SK-N-SH (cell line): ENCODE measurements around the gene KIF13A.

Experiments
- CHD2 ChIP-seq: fragments of 150-350 bp; IDR thresholded peaks from 2 replicates; pipeline ENCODE4 v1.6.1; 2018; ENCODE audit warnings: low read length; ENCODE audit not compliant: partially characterized antibody
- EP300 ChIP-seq, 2 experiments: IDR thresholded peaks; 2 replicates each; pipeline versions ENCODE4 v1.4.0 to v1.6.1; 2012; ENCODE audit warnings: borderline replicate concordance in 1 of 2, low read depth in 1 of 2, low read length in 1 of 2
- EZH2phosphoT487 ChIP-seq: fragments of 200-600 bp; sonication (generic); IDR thresholded peaks from 2 replicates; pipeline ENCODE4 v1.6.1; 2017; ENCODE audit warnings: low read depth, mixed run types, mild to moderate bottlenecking, antibody characterized with exemption, moderate library complexity, borderline replicate concordance
- FOXJ3 ChIP-seq: sonication (generic); formaldehyde crosslinking; IDR thresholded peaks from 2 replicates; pipeline ENCODE4 v1.5.1; 2020; ENCODE audit warnings: mild to moderate bottlenecking, missing genetic modification reagents
- MXI1 ChIP-seq: IDR thresholded peaks from 2 replicates; pipeline ENCODE4 v1.6.1; 2012; ENCODE audit warnings: mild to moderate bottlenecking, low read depth, low read length, improper control_type of control experiment
- POLR2AphosphoS5 ChIP-seq: IDR thresholded peaks from 2 replicates; pipeline ENCODE4 v1.6.1; 2012; ENCODE audit warnings: low read depth, low read length
- RCOR1 ChIP-seq: fragments of 150-350 bp; IDR thresholded peaks from 2 replicates; pipeline ENCODE4 v1.6.1; 2017; ENCODE audit warnings: antibody characterized with exemption, low read length
- RFX5 ChIP-seq: IDR thresholded peaks from 2 replicates; pipeline ENCODE4 v1.6.1; 2012; ENCODE audit warnings: mild to moderate bottlenecking, improper control_type of control experiment, low read length
- SMC3 ChIP-seq: IDR thresholded peaks from 2 replicates; pipeline ENCODE4 v1.6.1; 2012; ENCODE audit warnings: low read depth, low read length, improper control_type of control experiment
- TCF12 ChIP-seq: IDR thresholded peaks from 2 replicates; pipeline ENCODE4 v1.4.0; 2012
- TF ChIP-seq, protein P1 (sequence below): IDR thresholded peaks from 2 replicates; pipeline ENCODE4 v1.6.1; 2012; ENCODE audit warnings: mild to moderate bottlenecking, low read depth, low read length, moderate library complexity
- TF ChIP-seq, protein P2 (sequence below): fragments of 200-600 bp; sonication (generic); IDR thresholded peaks from 2 replicates; pipeline ENCODE4 v1.6.1; 2017; ENCODE audit warnings: antibody characterized with exemption, mild to moderate bottlenecking, moderate library complexity
- TF ChIP-seq, protein P3 (sequence below): IDR thresholded peaks from 2 replicates; pipeline ENCODE4 v1.4.0; 2012; ENCODE audit warnings: low read depth
- TF ChIP-seq, protein P4 (sequence below): fragments of 150-350 bp; IDR thresholded peaks from 2 replicates; pipeline ENCODE4 v1.6.1; 2017; ENCODE audit warnings: antibody characterized with exemption, low read length, low read depth, borderline replicate concordance

DNA sequence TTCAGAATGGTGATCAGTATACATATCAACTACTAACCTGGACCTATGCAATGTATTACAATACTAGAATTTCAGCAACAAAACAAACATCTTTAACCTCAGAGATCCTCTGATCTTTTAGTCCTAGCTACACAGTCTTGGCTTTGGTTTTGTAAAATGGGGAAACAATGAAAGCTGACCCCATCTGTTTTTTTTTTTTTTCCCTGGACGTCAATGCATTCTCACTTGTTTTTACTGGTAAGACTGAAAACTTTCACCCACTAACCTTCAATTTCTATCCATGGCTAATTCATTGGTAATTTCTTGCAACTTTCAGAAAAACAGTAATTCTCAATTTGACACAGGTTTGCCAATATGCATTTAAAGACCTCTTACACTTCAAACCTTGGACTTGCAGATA is 3.0 kb downstream of the KIF13A start:
- TF ChIP-seq POLR2AphosphoS5, result no peak
- TF ChIP-seq RCOR1, result no peak
- TF ChIP-seq RFX5, result no peak
- TF ChIP-seq, protein P1, sequence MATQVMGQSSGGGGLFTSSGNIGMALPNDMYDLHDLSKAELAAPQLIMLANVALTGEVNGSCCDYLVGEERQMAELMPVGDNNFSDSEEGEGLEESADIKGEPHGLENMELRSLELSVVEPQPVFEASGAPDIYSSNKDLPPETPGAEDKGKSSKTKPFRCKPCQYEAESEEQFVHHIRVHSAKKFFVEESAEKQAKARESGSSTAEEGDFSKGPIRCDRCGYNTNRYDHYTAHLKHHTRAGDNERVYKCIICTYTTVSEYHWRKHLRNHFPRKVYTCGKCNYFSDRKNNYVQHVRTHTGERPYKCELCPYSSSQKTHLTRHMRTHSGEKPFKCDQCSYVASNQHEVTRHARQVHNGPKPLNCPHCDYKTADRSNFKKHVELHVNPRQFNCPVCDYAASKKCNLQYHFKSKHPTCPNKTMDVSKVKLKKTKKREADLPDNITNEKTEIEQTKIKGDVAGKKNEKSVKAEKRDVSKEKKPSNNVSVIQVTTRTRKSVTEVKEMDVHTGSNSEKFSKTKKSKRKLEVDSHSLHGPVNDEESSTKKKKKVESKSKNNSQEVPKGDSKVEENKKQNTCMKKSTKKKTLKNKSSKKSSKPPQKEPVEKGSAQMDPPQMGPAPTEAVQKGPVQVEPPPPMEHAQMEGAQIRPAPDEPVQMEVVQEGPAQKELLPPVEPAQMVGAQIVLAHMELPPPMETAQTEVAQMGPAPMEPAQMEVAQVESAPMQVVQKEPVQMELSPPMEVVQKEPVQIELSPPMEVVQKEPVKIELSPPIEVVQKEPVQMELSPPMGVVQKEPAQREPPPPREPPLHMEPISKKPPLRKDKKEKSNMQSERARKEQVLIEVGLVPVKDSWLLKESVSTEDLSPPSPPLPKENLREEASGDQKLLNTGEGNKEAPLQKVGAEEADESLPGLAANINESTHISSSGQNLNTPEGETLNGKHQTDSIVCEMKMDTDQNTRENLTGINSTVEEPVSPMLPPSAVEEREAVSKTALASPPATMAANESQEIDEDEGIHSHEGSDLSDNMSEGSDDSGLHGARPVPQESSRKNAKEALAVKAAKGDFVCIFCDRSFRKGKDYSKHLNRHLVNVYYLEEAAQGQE, result no peak
- TF ChIP-seq, protein P2, sequence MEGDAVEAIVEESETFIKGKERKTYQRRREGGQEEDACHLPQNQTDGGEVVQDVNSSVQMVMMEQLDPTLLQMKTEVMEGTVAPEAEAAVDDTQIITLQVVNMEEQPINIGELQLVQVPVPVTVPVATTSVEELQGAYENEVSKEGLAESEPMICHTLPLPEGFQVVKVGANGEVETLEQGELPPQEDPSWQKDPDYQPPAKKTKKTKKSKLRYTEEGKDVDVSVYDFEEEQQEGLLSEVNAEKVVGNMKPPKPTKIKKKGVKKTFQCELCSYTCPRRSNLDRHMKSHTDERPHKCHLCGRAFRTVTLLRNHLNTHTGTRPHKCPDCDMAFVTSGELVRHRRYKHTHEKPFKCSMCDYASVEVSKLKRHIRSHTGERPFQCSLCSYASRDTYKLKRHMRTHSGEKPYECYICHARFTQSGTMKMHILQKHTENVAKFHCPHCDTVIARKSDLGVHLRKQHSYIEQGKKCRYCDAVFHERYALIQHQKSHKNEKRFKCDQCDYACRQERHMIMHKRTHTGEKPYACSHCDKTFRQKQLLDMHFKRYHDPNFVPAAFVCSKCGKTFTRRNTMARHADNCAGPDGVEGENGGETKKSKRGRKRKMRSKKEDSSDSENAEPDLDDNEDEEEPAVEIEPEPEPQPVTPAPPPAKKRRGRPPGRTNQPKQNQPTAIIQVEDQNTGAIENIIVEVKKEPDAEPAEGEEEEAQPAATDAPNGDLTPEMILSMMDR, result no peak
- TF ChIP-seq, protein P3, sequence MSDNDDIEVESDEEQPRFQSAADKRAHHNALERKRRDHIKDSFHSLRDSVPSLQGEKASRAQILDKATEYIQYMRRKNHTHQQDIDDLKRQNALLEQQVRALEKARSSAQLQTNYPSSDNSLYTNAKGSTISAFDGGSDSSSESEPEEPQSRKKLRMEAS, result no peak
- TF ChIP-seq SMC3, result no peak
- no peak for TF ChIP-seq FOXJ3 (CRISPR knock-in tag)
- no peak for TF ChIP-seq CHD2
- TF ChIP-seq EP300 (IDR thresholded peaks at IDR 0.05; ENCODE audit: borderline replicate concordance in 1 of 2, low read depth in 1 of 2, low read length in 1 of 2), result no peak
- TF ChIP-seq TCF12, result no peak
- no peak for TF ChIP-seq EZH2phosphoT487
- TF ChIP-seq, protein P4, sequence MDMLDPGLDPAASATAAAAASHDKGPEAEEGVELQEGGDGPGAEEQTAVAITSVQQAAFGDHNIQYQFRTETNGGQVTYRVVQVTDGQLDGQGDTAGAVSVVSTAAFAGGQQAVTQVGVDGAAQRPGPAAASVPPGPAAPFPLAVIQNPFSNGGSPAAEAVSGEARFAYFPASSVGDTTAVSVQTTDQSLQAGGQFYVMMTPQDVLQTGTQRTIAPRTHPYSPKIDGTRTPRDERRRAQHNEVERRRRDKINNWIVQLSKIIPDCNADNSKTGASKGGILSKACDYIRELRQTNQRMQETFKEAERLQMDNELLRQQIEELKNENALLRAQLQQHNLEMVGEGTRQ, result no peak
- no peak for TF ChIP-seq MXI1
